ENCODE results near the gene PIP4K2B.
A peak's percentile ranks its signal among the peaks of the same experiment; 100 is the strongest.
"Not testable (repeated sequence)": the region's sequence is repeated elsewhere in the genome, so short reads cannot be mapped to it uniquely, and the experiment has no call there.

PIP4K2B gene

GRCh38 chr17:38799501-38800236 is at the start of gene PIP4K2B:
PIP4K2B (minus strand) TSS chr17:38799556; CDS start chr17:38799424, 132 bp downstream.
- peak; percentile 98 for DNase-seq

GRCh38 chr17:38848557-38848891 is 49.2 kb upstream of the PIP4K2B start:
- DNase-seq: no peak

- DNase-seq: no peak
Observed at GRCh38 chr17:38844261-38844757, 45.0 kb upstream of the PIP4K2B start.

- DNase-seq: no peak
Observed at GRCh38 chr17:38825762-38826247, 26.4 kb upstream of the PIP4K2B start.

- DNase-seq: peak; percentile 95
Observed at GRCh38 chr17:38824899-38825761, 25.8 kb upstream of the PIP4K2B start, which contains the start of gene CWC25. CWC25 (minus strand) TSS chr17:38825321; CDS start chr17:38825183, 138 bp downstream.

GRCh38 chr17:38815576-38816193 is 16.3 kb upstream of the PIP4K2B start:
- peak; percentile 25 for DNase-seq

GRCh38 chr17:38809828-38810227 is 10.5 kb upstream of the PIP4K2B start:
- no peak for DNase-seq

- DNase-seq: no peak
Observed at GRCh38 chr17:38800237-38800760, 943 bp upstream of the PIP4K2B start.

- peak; percentile 43 for DNase-seq
Observed at GRCh38 chr17:38798614-38799500, 499 bp downstream of the PIP4K2B start.

- no peak for DNase-seq
Observed at GRCh38 chr17:38797828-38798227, 1.5 kb downstream of the PIP4K2B start.

GRCh38 chr17:38797158-38797490 is 2.2 kb downstream of the PIP4K2B start:
- DNase-seq: peak; percentile 8

- DNase-seq: no peak
Observed at GRCh38 chr17:38796451-38797157, 2.8 kb downstream of the PIP4K2B start.

GRCh38 chr17:38794221-38794620 is 5.1 kb downstream of the PIP4K2B start:
- DNase-seq: no peak

GRCh38 chr17:38791162-38791561 is 8.2 kb downstream of the PIP4K2B start:
- DNase-seq: no peak

- not testable (repeated sequence) for DNase-seq
Observed at GRCh38 chr17:38790148-38790707, 9.1 kb downstream of the PIP4K2B start.

- peak; percentile 30 for DNase-seq
Observed at GRCh38 chr17:38789185-38789584, 10.2 kb downstream of the PIP4K2B start.

- not testable (repeated sequence) for DNase-seq
Observed at GRCh38 chr17:38787999-38788398, 11.4 kb downstream of the PIP4K2B start.

GRCh38 chr17:38786372-38786771 is 13.0 kb downstream of the PIP4K2B start:
- no peak for DNase-seq

GRCh38 chr17:38783227-38783626 is 16.1 kb downstream of the PIP4K2B start:
- no peak for DNase-seq

- DNase-seq: no peak
Observed at GRCh38 chr17:38779965-38780752, 19.2 kb downstream of the PIP4K2B start.
